ENCODE data around the gene IMP4. TPM values are rescaled to one million over a fixed set of nuclear protein-coding genes. Genes with fewer than 3 reads are reported as not detected.

The IMP4 gene
- total and polyA plus RNA-seq, 12 donors, result 50.6 to 190 (median 64.6) TPM

DNA sequence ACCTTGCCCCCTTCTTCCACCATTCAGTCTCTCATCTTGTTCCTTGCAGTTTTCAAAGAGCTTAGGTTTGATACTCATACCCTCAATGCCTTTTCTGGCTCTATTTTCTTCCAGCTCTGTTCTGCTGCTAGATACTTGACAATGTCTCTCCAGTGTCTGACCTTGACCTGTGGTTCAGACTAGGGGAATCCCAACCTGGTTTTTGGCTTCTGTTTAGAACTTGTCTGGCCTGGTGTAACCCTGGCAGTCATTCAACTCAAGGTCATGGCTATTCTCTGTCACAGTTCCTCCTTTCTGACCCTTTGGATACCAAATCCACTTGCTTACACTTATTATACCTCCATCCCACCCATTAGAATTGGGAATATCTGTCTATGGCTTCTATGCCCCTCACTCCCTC, 31.8 kb upstream of the IMP4 start:
- ATAC-seq (no peak), DNase-seq (no peak)
- Histone ChIP-seq H3K4me1 (no peaks in the 10 kb centered on the region), H3K27me3 (peaks cover 0 to 6% (median 0%) of the 10 kb centered on the region in 7 donors), H3K27ac (no peak overlapping the region), H3K9me3 (no peaks in the 10 kb centered on the region), H3K4me3 (no peak overlapping the region), H3K36me3 (no peaks in the 10 kb centered on the region)
- intact Hi-C loops (cut with DNase I), result no loop called here
- TF ChIP-seq, protein P1, sequence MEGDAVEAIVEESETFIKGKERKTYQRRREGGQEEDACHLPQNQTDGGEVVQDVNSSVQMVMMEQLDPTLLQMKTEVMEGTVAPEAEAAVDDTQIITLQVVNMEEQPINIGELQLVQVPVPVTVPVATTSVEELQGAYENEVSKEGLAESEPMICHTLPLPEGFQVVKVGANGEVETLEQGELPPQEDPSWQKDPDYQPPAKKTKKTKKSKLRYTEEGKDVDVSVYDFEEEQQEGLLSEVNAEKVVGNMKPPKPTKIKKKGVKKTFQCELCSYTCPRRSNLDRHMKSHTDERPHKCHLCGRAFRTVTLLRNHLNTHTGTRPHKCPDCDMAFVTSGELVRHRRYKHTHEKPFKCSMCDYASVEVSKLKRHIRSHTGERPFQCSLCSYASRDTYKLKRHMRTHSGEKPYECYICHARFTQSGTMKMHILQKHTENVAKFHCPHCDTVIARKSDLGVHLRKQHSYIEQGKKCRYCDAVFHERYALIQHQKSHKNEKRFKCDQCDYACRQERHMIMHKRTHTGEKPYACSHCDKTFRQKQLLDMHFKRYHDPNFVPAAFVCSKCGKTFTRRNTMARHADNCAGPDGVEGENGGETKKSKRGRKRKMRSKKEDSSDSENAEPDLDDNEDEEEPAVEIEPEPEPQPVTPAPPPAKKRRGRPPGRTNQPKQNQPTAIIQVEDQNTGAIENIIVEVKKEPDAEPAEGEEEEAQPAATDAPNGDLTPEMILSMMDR (IDR thresholded peaks at IDR 0.05), result no peak

GRCh38 chr2:130313812-130314334, 28.8 kb upstream of the IMP4 start:
- no peak for ATAC-seq
- TF ChIP-seq, protein P1 (IDR thresholded peaks at IDR 0.05), result no peak
- Histone ChIP-seq H3K4me1 (no peaks in the 10 kb centered on the region), H3K9me3 (no peaks in the 10 kb centered on the region), H3K36me3 (no peaks in the 10 kb centered on the region), H3K4me3 (no peak overlapping the region), H3K27me3 (no peaks in the 10 kb centered on the region), H3K27ac (no peak overlapping the region)
- DNase-seq, result no peak
- WGBS, 2 donors, result 86% methylated on average over 12 of the region's 12 CpGs
- intact Hi-C loops (cut with DNase I), result no loop called here

- WGBS, 2 donors, result 89 to 94% methylated on average over 3 of the region's 3 CpGs
- Histone ChIP-seq H3K4me1 (no peaks in the 10 kb centered on the region), H3K9me3 (no peaks in the 10 kb centered on the region), H3K4me3 (no peak overlapping the region), H3K36me3 (no peaks in the 10 kb centered on the region), H3K27ac (no peak overlapping the region), H3K27me3 (no peaks in the 10 kb centered on the region)
- TF ChIP-seq, protein P1 (IDR thresholded peaks at IDR 0.05), result no peak
- peak in 1 of 8 donors; percentile 48 for ATAC-seq
- no peak for DNase-seq
- intact Hi-C loops (cut with DNase I), result no loop called here
Measured at GRCh38 chr2:130314377-130314776, 28.3 kb upstream of the IMP4 start.

DNA sequence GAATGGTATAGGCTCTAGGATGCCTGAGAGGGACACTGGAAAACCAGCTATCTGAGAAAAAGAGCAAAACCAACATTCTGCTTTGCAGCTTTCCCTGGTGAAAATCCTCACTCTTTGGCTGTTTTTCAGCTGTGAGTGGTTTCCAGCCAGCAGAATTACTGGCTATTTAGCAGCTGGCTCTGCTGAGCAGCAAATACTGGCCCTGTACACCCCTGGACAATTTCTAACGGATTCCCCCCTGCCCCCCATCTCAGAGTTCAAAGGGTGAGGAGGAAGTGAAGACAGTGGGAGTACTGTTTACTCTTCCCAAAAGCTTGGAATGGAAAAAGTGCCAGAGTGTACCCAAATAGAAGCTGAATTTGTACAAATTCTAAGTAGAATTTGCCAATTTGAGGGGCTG, 26.1 kb upstream of the IMP4 start:
- WGBS, 2 donors, result 17 to 21% methylated on average over 1 of the region's 1 CpG
- TF ChIP-seq, protein P1 (IDR thresholded peaks at IDR 0.05), result no peak
- Histone ChIP-seq H3K36me3 (no peaks in the 10 kb centered on the region), H3K4me1 (no peaks in the 10 kb centered on the region), H3K27ac (no peak overlapping the region), H3K9me3 (no peaks in the 10 kb centered on the region), H3K4me3 (no peak overlapping the region), H3K27me3 (no peaks in the 10 kb centered on the region)
- DNase-seq (no peak), ATAC-seq (no peak)
- intact Hi-C loops (cut with DNase I), result no loop called here

Data from heart right ventricle (tissue), 16 donors.